Measurements from ENCODE around the gene RECQL.

The RECQL gene

DNA sequence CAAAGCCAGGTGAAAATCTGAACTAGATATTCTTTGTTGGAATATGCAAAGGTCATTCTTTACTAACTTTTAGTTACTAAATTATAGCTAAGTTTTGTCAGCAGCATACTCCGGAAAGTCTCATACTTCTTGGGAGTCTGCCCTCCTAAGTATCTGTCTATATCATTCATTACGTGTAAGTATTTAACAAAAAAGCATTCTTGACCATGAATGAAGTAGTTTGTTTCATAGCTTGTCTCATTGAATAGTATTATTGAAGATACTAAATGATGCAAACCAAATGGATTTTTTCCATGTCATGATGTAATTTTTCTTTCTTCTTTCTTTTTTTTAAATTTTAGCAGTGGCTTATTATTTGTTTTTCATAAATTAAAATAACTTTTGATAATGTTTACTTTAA is 14.8 kb upstream of the RECQL start:
- Histone ChIP-seq H3K27ac (ENCODE audit: low read length) (no peak overlapping the region), H2AFZ (ENCODE audit: low read depth, low read length) (no peak overlapping the region), H3K36me3 (ENCODE audit: insufficient read depth, low read length) (peaks cover 49% of the 10 kb centered on the region), H3K4me1 (ENCODE audit: insufficient read depth, low read length) (no peaks in the 10 kb centered on the region), H3K4me2 (ENCODE audit: insufficient read depth, low read length) (no peak overlapping the region), H3K9me3 (ENCODE audit: insufficient read depth, low read length, severe bottlenecking) (no peaks in the 10 kb centered on the region), H3K9ac (ENCODE audit: low read depth, low read length) (no peak overlapping the region), H3K79me2 (ENCODE audit: insufficient read depth, low read length) (no peaks in the 10 kb centered on the region), H3K4me3 (ENCODE audit: low read depth in 1 of 2, low read length in 2 of 2) (no peak overlapping the region), H3K27me3 (ENCODE audit: insufficient read depth, low read length, poor library complexity) (no peaks in the 10 kb centered on the region), H4K20me1 (ENCODE audit: insufficient read depth, low read length) (no peaks in the 10 kb centered on the region)
- no peak for ATAC-seq (ENCODE audit: insufficient read depth, low read depth)
- TF ChIP-seq, protein P1, sequence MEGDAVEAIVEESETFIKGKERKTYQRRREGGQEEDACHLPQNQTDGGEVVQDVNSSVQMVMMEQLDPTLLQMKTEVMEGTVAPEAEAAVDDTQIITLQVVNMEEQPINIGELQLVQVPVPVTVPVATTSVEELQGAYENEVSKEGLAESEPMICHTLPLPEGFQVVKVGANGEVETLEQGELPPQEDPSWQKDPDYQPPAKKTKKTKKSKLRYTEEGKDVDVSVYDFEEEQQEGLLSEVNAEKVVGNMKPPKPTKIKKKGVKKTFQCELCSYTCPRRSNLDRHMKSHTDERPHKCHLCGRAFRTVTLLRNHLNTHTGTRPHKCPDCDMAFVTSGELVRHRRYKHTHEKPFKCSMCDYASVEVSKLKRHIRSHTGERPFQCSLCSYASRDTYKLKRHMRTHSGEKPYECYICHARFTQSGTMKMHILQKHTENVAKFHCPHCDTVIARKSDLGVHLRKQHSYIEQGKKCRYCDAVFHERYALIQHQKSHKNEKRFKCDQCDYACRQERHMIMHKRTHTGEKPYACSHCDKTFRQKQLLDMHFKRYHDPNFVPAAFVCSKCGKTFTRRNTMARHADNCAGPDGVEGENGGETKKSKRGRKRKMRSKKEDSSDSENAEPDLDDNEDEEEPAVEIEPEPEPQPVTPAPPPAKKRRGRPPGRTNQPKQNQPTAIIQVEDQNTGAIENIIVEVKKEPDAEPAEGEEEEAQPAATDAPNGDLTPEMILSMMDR (IDR thresholded peaks at IDR 0.05; ENCODE audit: borderline replicate concordance, extremely low read depth, low read length, poor library complexity, severe bottlenecking) = no peak
- no peak for TF ChIP-seq EZH2 (IDR thresholded peaks at IDR 0.05; ENCODE audit: borderline replicate concordance, low read depth, low read length, severe bottlenecking)
- DNase-seq = no peak

DNA sequence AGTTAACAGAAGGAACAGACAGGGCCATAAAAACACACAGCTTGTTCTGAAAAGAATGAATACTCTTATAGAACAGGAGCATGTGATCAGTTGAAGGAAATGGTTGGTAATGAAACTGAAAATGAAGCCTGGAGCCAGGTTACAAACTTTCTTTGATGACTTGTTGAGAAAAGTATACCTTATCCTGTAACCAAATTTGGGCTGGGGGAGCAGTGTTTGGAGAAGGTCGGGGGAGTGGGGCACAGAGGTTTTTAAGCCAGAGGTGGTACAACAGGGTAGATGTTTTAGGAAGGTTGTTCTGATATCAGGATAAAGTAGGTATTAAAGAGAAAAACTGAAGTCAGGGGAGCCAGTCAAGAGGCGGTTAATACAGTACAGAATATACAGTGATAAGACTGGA is 8.3 kb upstream of the RECQL start:
- H3K9ac ChIP-seq (ENCODE audit: low read depth, low read length) = no peak overlapping the region
- no peak overlapping the region for H3K4me2 ChIP-seq (ENCODE audit: insufficient read depth, low read length)

DNA sequence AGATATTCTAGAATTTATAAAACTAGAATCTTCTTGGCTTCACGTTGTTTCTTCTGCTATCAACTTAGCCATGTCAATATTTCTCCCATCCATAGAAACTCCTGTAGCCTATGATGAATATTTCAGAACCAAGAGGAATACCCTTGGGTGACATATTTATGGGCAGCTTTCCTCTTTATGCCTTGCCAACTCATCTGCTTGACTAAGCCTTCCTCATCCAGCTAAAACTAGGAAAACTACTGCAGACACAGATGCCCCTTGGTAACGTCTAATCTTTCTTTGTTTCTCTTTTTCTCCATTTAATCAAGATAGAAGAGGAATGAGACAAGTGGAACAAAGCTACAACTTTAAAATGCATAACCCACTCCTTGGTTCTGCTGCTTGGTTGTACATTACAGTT is 6.4 kb upstream of the RECQL start:
- no peak for TF ChIP-seq EZH2 (IDR thresholded peaks at IDR 0.05; ENCODE audit: borderline replicate concordance, low read depth, low read length, severe bottlenecking)
- TF ChIP-seq, protein P1 (IDR thresholded peaks at IDR 0.05; ENCODE audit: borderline replicate concordance, extremely low read depth, low read length, poor library complexity, severe bottlenecking) = no peak
- Histone ChIP-seq H2AFZ (ENCODE audit: low read depth, low read length) (no peak overlapping the region), H3K4me1 (ENCODE audit: insufficient read depth, low read length) (peaks cover 17% of the 10 kb centered on the region), H3K4me2 (ENCODE audit: insufficient read depth, low read length) (no peak overlapping the region), H3K27ac (ENCODE audit: low read length) (no peak overlapping the region), H3K9ac (ENCODE audit: low read depth, low read length) (no peak overlapping the region), H3K9me3 (ENCODE audit: insufficient read depth, low read length, severe bottlenecking) (no peaks in the 10 kb centered on the region), H3K4me3 (ENCODE audit: low read depth in 1 of 2, low read length in 2 of 2) (no peak overlapping the region), H3K79me2 (ENCODE audit: insufficient read depth, low read length) (peaks cover 46% of the 10 kb centered on the region), H4K20me1 (ENCODE audit: insufficient read depth, low read length) (peaks cover 7% of the 10 kb centered on the region; the same call in 1 of the 2 replicates), H3K36me3 (ENCODE audit: insufficient read depth, low read length) (peaks cover 29% of the 10 kb centered on the region), H3K27me3 (ENCODE audit: insufficient read depth, low read length, poor library complexity) (no peaks in the 10 kb centered on the region)
- DNase-seq = no peak
- no peak for ATAC-seq (ENCODE audit: insufficient read depth, low read depth)

More for the DNA sequence above, 8.3 kb upstream of the RECQL start:
- Histone ChIP-seq H2AFZ (ENCODE audit: low read depth, low read length) (no peak overlapping the region), H3K27me3 (ENCODE audit: insufficient read depth, low read length, poor library complexity) (no peaks in the 10 kb centered on the region), H4K20me1 (ENCODE audit: insufficient read depth, low read length) (peaks cover 3% of the 10 kb centered on the region; the same call in 1 of the 2 replicates), H3K79me2 (ENCODE audit: insufficient read depth, low read length) (peaks cover 27% of the 10 kb centered on the region), H3K36me3 (ENCODE audit: insufficient read depth, low read length) (peaks cover 46% of the 10 kb centered on the region), H3K9me3 (ENCODE audit: insufficient read depth, low read length, severe bottlenecking) (no peaks in the 10 kb centered on the region), H3K27ac (ENCODE audit: low read length) (no peak overlapping the region), H3K4me1 (ENCODE audit: insufficient read depth, low read length) (no peaks in the 10 kb centered on the region), H3K4me3 (ENCODE audit: low read depth in 1 of 2, low read length in 2 of 2) (no peak overlapping the region)
- TF ChIP-seq, protein P1 (IDR thresholded peaks at IDR 0.05; ENCODE audit: borderline replicate concordance, extremely low read depth, low read length, poor library complexity, severe bottlenecking) = no peak
- no peak for TF ChIP-seq EZH2 (IDR thresholded peaks at IDR 0.05; ENCODE audit: borderline replicate concordance, low read depth, low read length, severe bottlenecking)
- DNase-seq (no peak), ATAC-seq (ENCODE audit: insufficient read depth, low read depth) (no peak)

DNA sequence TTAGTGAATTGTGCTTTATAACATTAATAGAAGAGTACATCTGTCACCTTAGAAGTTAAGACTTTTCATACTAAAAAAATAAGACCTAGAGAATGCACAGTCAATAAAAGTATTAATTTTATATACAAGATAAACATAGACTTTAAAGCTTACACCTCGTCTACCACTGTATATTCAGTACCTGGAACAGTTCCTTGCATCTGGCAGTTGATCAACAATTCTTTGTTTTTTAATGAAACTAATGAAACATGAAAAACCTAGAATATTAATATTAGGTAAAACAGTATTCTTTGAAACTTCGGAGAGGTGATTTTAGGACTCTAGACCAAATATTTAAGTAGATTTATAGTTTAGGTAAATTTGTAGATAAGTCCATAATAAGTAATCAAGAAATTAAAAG is 4.5 kb upstream of the RECQL start:
- Histone ChIP-seq H3K4me1 (ENCODE audit: insufficient read depth, low read length) (peaks cover 22% of the 10 kb centered on the region), H3K9ac (ENCODE audit: low read depth, low read length) (no peak overlapping the region), H4K20me1 (ENCODE audit: insufficient read depth, low read length) (peaks cover 6% of the 10 kb centered on the region; the same call in 1 of the 2 replicates), H3K27ac (ENCODE audit: low read length) (no peak overlapping the region), H3K79me2 (ENCODE audit: insufficient read depth, low read length) (peaks cover 63% of the 10 kb centered on the region), H2AFZ (ENCODE audit: low read depth, low read length) (no peak overlapping the region), H3K9me3 (ENCODE audit: insufficient read depth, low read length, severe bottlenecking) (no peaks in the 10 kb centered on the region), H3K27me3 (ENCODE audit: insufficient read depth, low read length, poor library complexity) (no peaks in the 10 kb centered on the region), H3K4me3 (ENCODE audit: low read depth in 1 of 2, low read length in 2 of 2) (no peak overlapping the region), H3K36me3 (ENCODE audit: insufficient read depth, low read length) (peaks cover 18% of the 10 kb centered on the region), H3K4me2 (ENCODE audit: insufficient read depth, low read length) (no peak overlapping the region)
- DNase-seq (no peak), ATAC-seq (ENCODE audit: insufficient read depth, low read depth) (no peak)
- TF ChIP-seq, protein P1 (IDR thresholded peaks at IDR 0.05; ENCODE audit: borderline replicate concordance, extremely low read depth, low read length, poor library complexity, severe bottlenecking) = no peak
- TF ChIP-seq EZH2 (IDR thresholded peaks at IDR 0.05; ENCODE audit: borderline replicate concordance, low read depth, low read length, severe bottlenecking) = no peak

All from DND-41 (cell line).